Mucosa of descending colon (tissue), 3 donors: ENCODE results near the gene PPP3CA. TPM values are rescaled to one million over a fixed set of nuclear protein-coding genes. Genes with fewer than 3 reads are reported as not detected.
"Not testable (repeated sequence)": the region's sequence is repeated elsewhere in the genome, so short reads cannot be mapped to it uniquely, and the experiment has no call there.

Experiments
- ATAC-seq: fragments of 200-7000 bp; cut with Tn5 transposase; one replicate; pipeline ENCODE4 v1.9.1; 2020; ENCODE audit warnings: mild to moderate bottlenecking, moderate library complexity
- DNase-seq, 3 donors: peaks; one replicate each; pipeline ENCODE4 v3.0.0-alpha.2; 2020
- H3K36me3 ChIP-seq: fragments of 200-600 bp; one replicate; pipeline ENCODE4 v1.8.0; 2021; ENCODE audit warnings: low read depth, mild to moderate bottlenecking
- H3K4me1 ChIP-seq: fragments of 200-600 bp; one replicate; pipeline ENCODE4 v1.8.0; 2021; ENCODE audit warnings: low read depth, mild to moderate bottlenecking
- H3K4me3 ChIP-seq: fragments of 200-600 bp; one replicate; pipeline ENCODE4 v1.8.0; 2021; ENCODE audit warnings: mild to moderate bottlenecking
- H3K9me3 ChIP-seq: fragments of 200-600 bp; one replicate; pipeline ENCODE4 v1.8.0; 2021; ENCODE audit warnings: mild to moderate bottlenecking
- intact Hi-C, 2 donors: fragments of 100-400 bp; cut with DNase I in 1 of 2; cut with micrococcal nuclease in 1 of 2; formaldehyde crosslinking; loops; one replicate each; pipeline versions ENCODE4 v1.11.0 to v1.11.1; 2022; cut with DNase I, micrococcal nuclease
- total RNA-seq, 3 donors: library from RNA; stranded (reverse); fragmentation: NEBNext Ultra II Directional in 2 of 3; extraction: Animal tissue kit (Norgen Biotek cat#: 25700) in 2 of 3; gene quantifications; one replicate each; pipeline versions ENCODE4 v1.2.1 to v1.2.4, GENCODE V29; 2021 to 2023
- TF ChIP-seq, protein P1 (sequence below): fragments of 200-600 bp; IDR thresholded peaks from one replicate; pipeline ENCODE4 v1.8.0; 2022; ENCODE audit warnings: antibody characterized with exemption, mild to moderate bottlenecking
- donor health status: DM: no; HTN: no; CAD: no; lungs with moderate emphysema.
- donor health status: DM: no; HTN: no; CAD: no.
- donor health status: DM: no; HTN: yes; CAD: no.

PPP3CA gene
- total RNA-seq, 3 donors from 2014 or later = 38.3 to 47.6 (median 40.4) TPM

DNA sequence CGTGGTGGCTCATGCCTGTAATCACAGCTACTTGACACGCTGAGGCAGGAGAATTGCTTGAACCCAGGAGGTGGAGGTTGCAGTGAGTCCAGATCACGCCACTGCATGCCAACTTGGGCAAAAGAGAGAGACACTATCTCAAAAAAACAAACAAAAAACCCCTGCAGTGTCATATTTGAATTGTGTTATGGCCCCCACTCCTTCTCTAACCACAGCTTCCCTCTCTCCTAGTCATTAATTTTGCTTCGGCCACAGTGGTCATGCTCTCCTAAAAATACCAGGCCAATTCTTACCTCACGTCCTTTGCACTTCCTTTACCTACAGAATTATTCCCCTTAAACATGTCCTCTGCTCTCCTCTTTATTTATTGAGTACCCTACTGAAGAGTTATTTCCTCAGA, 206.1 kb downstream of the PPP3CA start:
- no peak overlapping the region for H3K4me3 ChIP-seq
- intact Hi-C loops = no loop called here
- ATAC-seq = no peak

DNA sequence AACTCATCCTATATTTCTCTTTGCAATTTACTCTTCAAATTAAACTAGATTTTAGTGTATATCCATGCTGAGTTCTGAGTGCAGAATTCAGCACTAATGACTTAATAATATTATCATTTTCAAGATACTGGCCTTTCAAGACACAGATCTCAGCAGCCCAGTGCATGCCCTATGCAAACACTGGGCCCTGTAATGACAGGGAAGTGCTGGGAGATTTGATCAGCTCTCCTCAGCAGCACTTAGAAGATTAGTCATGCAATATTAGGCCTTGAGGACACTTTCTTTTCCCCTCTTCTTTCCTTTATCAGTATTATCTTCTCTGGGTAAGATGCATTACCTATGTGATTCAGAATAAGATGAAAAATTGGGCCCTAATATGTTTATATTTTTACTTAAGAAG, 207.1 kb downstream of the PPP3CA start:
- Histone ChIP-seq H3K4me1 (no peaks in the 10 kb centered on the region), H3K9me3 (no peaks in the 10 kb centered on the region), H3K4me3 (no peak overlapping the region), H3K36me3 (no peaks in the 10 kb centered on the region)
- TF ChIP-seq, protein P1, sequence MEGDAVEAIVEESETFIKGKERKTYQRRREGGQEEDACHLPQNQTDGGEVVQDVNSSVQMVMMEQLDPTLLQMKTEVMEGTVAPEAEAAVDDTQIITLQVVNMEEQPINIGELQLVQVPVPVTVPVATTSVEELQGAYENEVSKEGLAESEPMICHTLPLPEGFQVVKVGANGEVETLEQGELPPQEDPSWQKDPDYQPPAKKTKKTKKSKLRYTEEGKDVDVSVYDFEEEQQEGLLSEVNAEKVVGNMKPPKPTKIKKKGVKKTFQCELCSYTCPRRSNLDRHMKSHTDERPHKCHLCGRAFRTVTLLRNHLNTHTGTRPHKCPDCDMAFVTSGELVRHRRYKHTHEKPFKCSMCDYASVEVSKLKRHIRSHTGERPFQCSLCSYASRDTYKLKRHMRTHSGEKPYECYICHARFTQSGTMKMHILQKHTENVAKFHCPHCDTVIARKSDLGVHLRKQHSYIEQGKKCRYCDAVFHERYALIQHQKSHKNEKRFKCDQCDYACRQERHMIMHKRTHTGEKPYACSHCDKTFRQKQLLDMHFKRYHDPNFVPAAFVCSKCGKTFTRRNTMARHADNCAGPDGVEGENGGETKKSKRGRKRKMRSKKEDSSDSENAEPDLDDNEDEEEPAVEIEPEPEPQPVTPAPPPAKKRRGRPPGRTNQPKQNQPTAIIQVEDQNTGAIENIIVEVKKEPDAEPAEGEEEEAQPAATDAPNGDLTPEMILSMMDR = no peak
- intact Hi-C loops = no loop called here
- no peak for DNase-seq
- peak; percentile 65 for ATAC-seq

More for the DNA sequence above, 206.1 kb downstream of the PPP3CA start:
- no peaks in the 10 kb centered on the region for H3K36me3 ChIP-seq
- DNase-seq = no peak
- H3K4me1 ChIP-seq = no peaks in the 10 kb centered on the region
- TF ChIP-seq, protein P1 = no peak
- no peaks in the 10 kb centered on the region for H3K9me3 ChIP-seq

DNA sequence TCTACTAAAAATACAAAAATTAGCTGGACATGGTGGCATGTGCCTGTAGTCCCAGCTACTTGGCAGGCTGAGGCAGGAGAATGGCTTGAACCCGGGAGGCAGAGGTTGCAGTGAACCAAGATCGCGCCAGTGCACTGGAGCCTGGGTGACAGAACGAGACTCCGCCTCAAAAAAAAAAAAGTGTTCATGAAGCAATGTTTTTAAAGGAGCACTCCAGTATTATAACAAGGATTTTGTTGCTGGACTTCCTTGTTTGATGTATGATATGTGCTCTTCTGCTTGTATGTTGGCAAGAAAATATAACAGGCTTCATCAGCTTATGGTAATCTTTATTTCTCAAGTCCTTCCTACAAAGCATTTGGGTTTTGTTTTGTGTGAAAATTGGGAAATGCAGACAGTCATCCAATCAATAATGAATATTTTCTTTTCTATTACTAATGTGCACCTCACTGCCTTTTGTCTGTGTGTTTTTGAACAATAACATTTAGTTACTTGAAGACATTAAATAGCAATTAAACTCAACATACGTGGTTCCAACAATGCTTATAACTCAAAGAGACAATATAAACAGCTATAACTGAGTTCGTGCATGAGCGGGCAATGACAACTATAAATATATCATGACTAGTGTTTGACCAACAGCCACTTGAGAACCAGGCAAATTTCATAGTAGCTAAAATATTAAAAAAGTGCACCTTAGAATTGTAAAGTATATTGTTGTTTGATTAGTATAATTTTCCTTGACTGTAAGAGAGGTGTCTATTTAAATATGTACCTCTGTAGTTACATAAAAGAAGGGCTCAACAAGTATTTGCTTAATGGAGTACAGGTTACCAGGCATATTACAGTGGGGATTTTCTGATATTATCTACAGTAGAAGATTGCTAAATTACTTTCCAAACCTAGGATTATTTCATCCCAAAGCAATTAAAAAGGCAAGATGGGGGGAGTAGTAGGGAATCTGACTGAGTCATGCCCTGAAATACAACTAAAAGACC, 210.7 kb downstream of the PPP3CA start:
- peak in 1 of 3 donors; percentile 30 for DNase-seq
- ATAC-seq = peak; percentile 83
- Histone ChIP-seq H3K4me3 (no peak overlapping the region), H3K4me1 (no peaks in the 10 kb centered on the region), H3K36me3 (no peaks in the 10 kb centered on the region), H3K9me3 (peaks cover 3% of the 10 kb centered on the region)
- intact Hi-C loops = no loop called here
- TF ChIP-seq, protein P1 = no peak

DNA sequence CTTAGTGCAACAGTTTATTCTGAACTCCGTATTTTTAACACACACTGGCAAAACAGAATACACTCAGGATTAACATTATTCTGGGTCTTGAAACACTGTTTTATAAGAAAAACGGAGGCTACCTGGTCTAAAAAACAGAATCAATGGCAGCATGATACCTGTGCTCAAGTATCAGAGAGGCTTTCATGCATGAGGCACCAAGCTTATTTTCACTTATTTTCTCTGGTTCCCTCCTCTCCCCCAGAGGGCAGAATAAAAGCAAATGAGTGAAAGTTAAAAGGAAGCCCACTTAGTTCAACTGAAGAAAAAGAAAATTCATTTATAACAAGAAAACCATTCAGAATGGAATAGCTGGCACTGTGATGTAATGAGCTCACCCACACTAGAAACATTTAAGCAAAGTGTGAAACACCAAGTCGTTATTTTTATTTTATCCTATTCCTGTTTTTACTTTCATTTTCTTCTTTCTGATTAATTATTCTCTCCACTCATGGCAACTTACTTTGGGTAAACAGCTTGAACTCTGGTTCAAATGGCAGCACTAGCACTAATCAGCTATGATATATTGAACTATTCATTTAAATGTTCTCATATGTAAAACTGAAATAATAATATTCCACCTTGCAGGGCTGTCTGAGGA, 211.8 kb downstream of the PPP3CA start:
- Histone ChIP-seq H3K36me3 (no peaks in the 10 kb centered on the region), H3K4me3 (no peak overlapping the region), H3K4me1 (no peaks in the 10 kb centered on the region), H3K9me3 (peaks cover 5% of the 10 kb centered on the region)
- TF ChIP-seq, protein P1 = no peak
- ATAC-seq = no peak
- intact Hi-C loops = no loop called here
- DNase-seq = no peak

DNA sequence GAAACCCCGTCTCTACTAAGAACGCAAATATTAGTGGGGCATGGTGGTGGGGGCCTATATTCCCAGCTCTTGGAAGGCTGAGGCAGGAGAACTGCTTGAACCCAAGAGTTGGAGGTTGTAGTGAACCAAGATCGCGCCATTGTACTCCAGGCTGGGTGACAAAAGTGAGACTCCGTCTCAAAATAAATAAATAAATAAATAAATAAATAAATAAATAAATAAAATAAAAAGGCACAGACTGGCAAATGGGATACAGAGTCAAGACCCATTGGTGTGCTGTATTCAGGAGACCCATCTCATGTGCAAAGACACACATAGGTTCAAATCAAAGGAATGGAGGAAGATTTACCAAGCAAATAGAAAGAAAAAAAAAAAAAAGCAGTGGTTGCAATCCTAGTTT, 216.3 kb downstream of the PPP3CA start:
- DNase-seq, intact Hi-C loops, ATAC-seq, H3K4me3 ChIP-seq, H3K36me3 ChIP-seq, H3K4me1 ChIP-seq, H3K9me3 ChIP-seq: not testable (repeated sequence)

DNA sequence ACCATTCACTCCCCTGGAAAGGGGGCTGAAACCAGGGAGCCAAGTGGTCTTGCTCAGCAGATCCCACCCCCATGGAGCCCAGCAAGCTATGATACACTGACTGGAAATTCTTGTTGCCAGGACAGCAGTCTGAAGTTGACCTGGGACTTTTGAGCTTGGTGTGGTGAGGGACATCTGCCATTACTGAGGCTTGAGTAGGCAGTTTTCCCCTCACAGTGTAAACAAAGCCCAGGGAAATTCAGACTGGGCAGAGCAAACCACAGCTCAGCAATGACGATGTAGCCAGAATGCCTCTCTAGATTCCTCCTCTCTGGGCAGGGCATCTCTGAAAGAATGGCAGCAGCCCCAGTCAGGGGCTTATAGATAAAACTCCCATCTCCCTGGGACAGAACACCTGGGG, 218.4 kb downstream of the PPP3CA start:
- H3K9me3 ChIP-seq, DNase-seq, H3K4me1 ChIP-seq, H3K36me3 ChIP-seq, H3K4me3 ChIP-seq, ATAC-seq, intact Hi-C loops: not testable (repeated sequence)
